Measurements from ENCODE around the gene GLRA3. TPM values are rescaled to one million over a fixed set of nuclear protein-coding genes. Genes with fewer than 3 reads are reported as not detected.
"Not testable (repeated sequence)": the region's sequence is repeated elsewhere in the genome, so short reads cannot be mapped to it uniquely, and the experiment has no call there.

The GLRA3 gene
- total and polyA plus RNA-seq, 2 of the 8 experiments (the other 6 are each of a cell fraction or from before 2014, with no cell fraction given), result 0.02 TPM; not detected in 1

DNA sequence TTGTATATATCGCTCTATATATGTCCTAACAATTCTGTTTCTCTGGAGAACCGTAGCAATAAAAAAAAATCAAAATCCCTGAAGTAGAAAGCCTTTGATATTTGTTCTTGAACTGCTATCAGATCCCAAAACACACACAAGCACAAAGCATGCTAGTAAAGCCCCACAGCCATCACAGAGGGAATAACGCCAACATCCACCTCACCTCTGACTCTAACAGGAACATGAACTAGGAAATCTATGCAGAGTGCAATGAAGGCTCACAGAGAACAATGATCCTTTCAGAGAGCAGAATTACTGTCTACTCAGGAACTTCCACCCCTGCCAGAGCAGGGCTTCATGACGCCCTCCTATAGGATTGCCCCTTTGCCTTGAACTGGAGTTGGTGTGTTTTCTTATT is 44.1 kb upstream of the GLRA3 start:
- H3K79me2 ChIP-seq (ENCODE audit: control insufficient read depth in 1 of 2, insufficient read depth in 2 of 2, low read length in 2 of 2); H3K4me1 ChIP-seq (replicated peaks in 1 of 4; ENCODE audit: control insufficient read depth in 3 of 4, insufficient read depth in 4 of 4, low read length in 3 of 4); H3K9ac ChIP-seq (replicated peaks in 1 of 4; ENCODE audit: extremely low read depth in 1 of 4, low read depth in 3 of 4, low read length in 3 of 4); H4K20me1 ChIP-seq (replicated peaks in 1 of 2; ENCODE audit: control insufficient read depth in 1 of 2, insufficient read depth in 2 of 2, low read length in 2 of 2); H3K14ac ChIP-seq (ENCODE audit: insufficient read length); H3K36me3 ChIP-seq (ENCODE audit: control insufficient read depth in 2 of 4, insufficient read depth in 4 of 4, low read length in 3 of 4); H4K5ac ChIP-seq (ENCODE audit: insufficient read length, low read depth, low read length); H3K27me3 ChIP-seq (replicated peaks in 1 of 4; ENCODE audit: control insufficient read depth in 3 of 4, extremely low read depth in 1 of 4, insufficient read depth in 3 of 4, low read length in 3 of 4); H4K8ac ChIP-seq (ENCODE audit: extremely low read depth, insufficient read depth, low read length); H2BK15ac ChIP-seq (ENCODE audit: low read length); H3K27ac ChIP-seq (ENCODE audit: low read depth, low read length); H2AFZ ChIP-seq (ENCODE audit: low read length); H3K56ac ChIP-seq (replicated peaks; ENCODE audit: insufficient read length, low read depth, low read length); H2BK5ac ChIP-seq (ENCODE audit: low read depth, low read length); H2BK20ac ChIP-seq (ENCODE audit: low read length); H3K23ac ChIP-seq (ENCODE audit: insufficient read length); DNase-seq (ENCODE audit: low read depth in 1 of 2, low spot score in 2 of 2); H3K9me3 ChIP-seq (ENCODE audit: insufficient read depth in 2 of 2, low read depth in 1 of 2, low read length in 1 of 2); POLR2A ChIA-PET (ENCODE audit: partially characterized antibody); H3K4me3 ChIP-seq (ENCODE audit: extremely low read depth in 1 of 4, insufficient read depth in 2 of 4, low read depth in 3 of 4, low read length in 4 of 4); H3K23me2 ChIP-seq (ENCODE audit: low read depth, low read length); H2AK5ac ChIP-seq (ENCODE audit: low read depth, low read length); H3K79me1 ChIP-seq (ENCODE audit: low read depth, low read length); H3K4me2 ChIP-seq (ENCODE audit: insufficient read depth in 1 of 2, low read depth in 2 of 2, low read length in 2 of 2); H2BK12ac ChIP-seq (ENCODE audit: low read depth, low read length); H4K91ac ChIP-seq (replicated peaks; ENCODE audit: insufficient read length, low read length); H3K18ac ChIP-seq (ENCODE audit: extremely low read depth, low read length); H2BK120ac ChIP-seq (replicated peaks; ENCODE audit: low read depth, low read length); H3K4ac ChIP-seq (replicated peaks; ENCODE audit: insufficient read length, low read depth, low read length): not testable (repeated sequence)
- CTCF ChIA-PET (ENCODE audit: partially characterized antibody), result interaction anchor here (1.4 to 1.7 kb wide), 3 partner anchors 8 to 381 kb away, joined by 3 to 5 read pairs (median 3); no protein-coding TSS in a partner anchor
- FAIRE-seq, result peak; percentile 75
- WGBS, 2 experiments (ENCODE audit: extremely low coverage in 1 of 2, insufficient coverage in 1 of 2, insufficient read length in 1 of 2, insufficient replicate concordance in 2 of 2, low coverage in 1 of 2, low lambda C conversion rate in 2 of 2, missing lambda C conversion rate in 1 of 2), result 95% methylated on average over 3 of the region's 4 CpGs; no CpG with 5 or more reads in 1 of the 2 experiments

Measured in H1 (cell line).